HepG2 (cell line): ENCODE measurements around the gene PHKG2. TPM values are rescaled to one million over a fixed set of nuclear protein-coding genes. Genes with fewer than 3 reads are reported as not detected.

Experiments
- BORCS8-MEF2B ChIP-seq: sonication (generic); formaldehyde crosslinking; IDR thresholded peaks from 2 replicates; pipeline ENCODE4 v1.8.0; 2022; ENCODE audit warnings: mild to moderate bottlenecking, missing genetic modification reagents
- CBX2 ChIP-seq, 2 experiments: fragments of 200-600 bp in 1 of 2; sonication (generic); formaldehyde crosslinking in 1 of 2; IDR thresholded peaks; 2 replicates each; pipeline versions ENCODE4 v1.7.0 to v1.8.1; 2018 to 2022; ENCODE audit warnings: low read depth in 2 of 2, low read length in 1 of 2, mild to moderate bottlenecking in 1 of 2, missing genetic modification reagents in 1 of 2
- FOXK1 ChIP-seq: sonication (generic); formaldehyde crosslinking; IDR thresholded peaks from 2 replicates; pipeline ENCODE4 v1.4.0; 2020; ENCODE audit warnings: low read depth, missing genetic modification reagents, borderline replicate concordance
- GABPA ChIP-seq, 2 experiments: IDR thresholded peaks; 2 replicates each; pipeline ENCODE4 v1.6.1; 2011 to 2016; ENCODE audit warnings: low read depth in 2 of 2, low read length in 1 of 2, missing biosample characterization in 1 of 2, missing genetic modification characterization in 1 of 2
- HDAC2 ChIP-seq: sonication (generic); formaldehyde crosslinking; IDR thresholded peaks from 2 replicates; pipeline ENCODE4 v1.4.0; 2020; ENCODE audit warnings: missing genetic modification reagents
- KAT8 ChIP-seq: IDR thresholded peaks from 2 replicates; pipeline ENCODE4 v1.6.1; 2016; ENCODE audit warnings: missing genetic modification reagents, missing compliant biosample characterization
- MED8 ChIP-seq: sonication (generic); formaldehyde crosslinking; IDR thresholded peaks from 2 replicates; pipeline ENCODE4 v1.8.1; 2023; ENCODE audit warnings: mild to moderate bottlenecking, missing genetic modification reagents; ENCODE audit not compliant: insufficient replicate concordance
- NR2F6 ChIP-seq, 2 experiments: IDR thresholded peaks; 2 replicates each; pipeline ENCODE4 v1.6.1; 2016; ENCODE audit warnings: antibody characterized with exemption in 1 of 2, mild to moderate bottlenecking in 1 of 2
- PITX1 ChIP-seq: sonication (generic); formaldehyde crosslinking; IDR thresholded peaks from 2 replicates; pipeline ENCODE4 v1.5.1; 2020; ENCODE audit warnings: mild to moderate bottlenecking, missing genetic modification reagents
- POLR2A ChIP-seq, 2 experiments: IDR thresholded peaks; 2 replicates each; pipeline ENCODE4 v1.6.1; 2011; ENCODE audit warnings: low read depth in 2 of 2, low read length in 2 of 2, mild to moderate bottlenecking in 1 of 2, moderate library complexity in 1 of 2; ENCODE audit not compliant: insufficient read depth in 1 of 2
- POLR2AphosphoS2 ChIP-seq: IDR thresholded peaks from 2 replicates; pipeline ENCODE4 v1.6.1; 2011; ENCODE audit warnings: low read depth, low read length, improper control_type of control experiment
- RFX5 ChIP-seq: IDR thresholded peaks from 2 replicates; pipeline ENCODE4 v1.6.1; 2011; ENCODE audit warnings: low read depth, low read length, improper control_type of control experiment
- SMAD9 ChIP-seq: sonication (generic); formaldehyde crosslinking; IDR thresholded peaks from 2 replicates; pipeline ENCODE4 v1.5.1; 2020; ENCODE audit warnings: mild to moderate bottlenecking, missing genetic modification reagents
- SP2 ChIP-seq: sonication (generic); formaldehyde crosslinking; IDR thresholded peaks from 2 replicates; pipeline ENCODE4 v1.5.1; 2020; ENCODE audit warnings: mild to moderate bottlenecking, missing genetic modification reagents
- TAF15 ChIP-seq: fragments of 200-400 bp; formaldehyde crosslinking; IDR thresholded peaks from one replicate; pipeline ENCODE4 v1.6.1; 2018; ENCODE audit warnings: mild to moderate bottlenecking, low read depth, low read length; ENCODE audit not compliant: poor library complexity, severe bottlenecking
- TGIF2 ChIP-seq: IDR thresholded peaks from 2 replicates; pipeline ENCODE4 v1.6.1; 2016; ENCODE audit warnings: control low read depth, missing compliant biosample characterization
- TRIM24 ChIP-seq: sonication (generic); formaldehyde crosslinking; IDR thresholded peaks from 2 replicates; pipeline ENCODE4 v1.8.0; 2022; ENCODE audit warnings: mild to moderate bottlenecking, missing genetic modification reagents
- ZC3H4 ChIP-seq: sonication (generic); formaldehyde crosslinking; IDR thresholded peaks from 2 replicates; pipeline ENCODE4 v1.4.0; 2020; ENCODE audit warnings: missing genetic modification reagents, borderline replicate concordance
- ZKSCAN1 ChIP-seq: fragments of 150-350 bp; IDR thresholded peaks from 2 replicates; pipeline ENCODE4 v1.6.1; 2014; ENCODE audit warnings: low read length
- ZNF230 ChIP-seq: sonication (generic); formaldehyde crosslinking; IDR thresholded peaks from 2 replicates; pipeline ENCODE4 v1.4.0; 2020; ENCODE audit warnings: mild to moderate bottlenecking, missing genetic modification reagents
- ZNF264 ChIP-seq: sonication (generic); formaldehyde crosslinking; IDR thresholded peaks from 2 replicates; pipeline ENCODE4 v1.4.0; 2020; ENCODE audit warnings: missing genetic modification reagents
- ZNF44 ChIP-seq: sonication (generic); formaldehyde crosslinking; IDR thresholded peaks from 2 replicates; pipeline ENCODE4 v1.5.1; 2020; ENCODE audit warnings: mild to moderate bottlenecking, missing genetic modification reagents
- ZNF558 ChIP-seq: sonication (generic); formaldehyde crosslinking; IDR thresholded peaks from 2 replicates; pipeline ENCODE4 v1.9.0; 2022; ENCODE audit warnings: mild to moderate bottlenecking, missing genetic modification reagents, borderline replicate concordance
- ZNF709 ChIP-seq: sonication (generic); formaldehyde crosslinking; IDR thresholded peaks from 2 replicates; pipeline ENCODE4 v1.5.0; 2020; ENCODE audit warnings: mild to moderate bottlenecking, missing genetic modification reagents
- ZNF749 ChIP-seq: sonication (generic); formaldehyde crosslinking; IDR thresholded peaks from 2 replicates; pipeline ENCODE4 v1.8.0; 2022; ENCODE audit warnings: mild to moderate bottlenecking, missing genetic modification reagents, moderate library complexity, borderline replicate concordance
- ZSCAN20 ChIP-seq: sonication (generic); formaldehyde crosslinking; IDR thresholded peaks from 2 replicates; pipeline ENCODE4 v1.4.0; 2020; ENCODE audit warnings: missing genetic modification reagents, mild to moderate bottlenecking, borderline replicate concordance
- polyA plus RNA-seq, 8 experiments: library from polyadenylated mRNA; depleted of rRNA in 3 of 8; stranded (reverse) in 7 of 8; unstranded in 1 of 8; fragments of >200 nt; fragmentation: Illumina TruSeq in 4 of 8; extraction: Trizol in 4 of 8; gene quantifications; 2 replicates each; pipeline versions ENCODE4 v1.2.1 to v1.2.3, GENCODE V29; 2011 to 2016; ENCODE audit warnings: low read depth in 4 of 8, missing spikeins in 1 of 8, mixed read lengths in 1 of 8; ENCODE audit not compliant: insufficient read depth in 1 of 8
- total RNA-seq, 5 experiments: library from RNA; depleted of rRNA; stranded (reverse); fragments of >200 nt; fragmentation: Illumina TruSeq; extraction: Trizol; gene quantifications; 2 replicates each; pipeline ENCODE4 v1.2.3, GENCODE V29; 2016; ENCODE audit warnings: low read depth in 1 of 5
- TF ChIP-seq, protein P1 (sequence below): sonication (generic); formaldehyde crosslinking; IDR thresholded peaks from 2 replicates; pipeline ENCODE4 v1.5.0; 2020; ENCODE audit warnings: missing genetic modification reagents
- TF ChIP-seq, protein P2 (sequence below): sonication (generic); formaldehyde crosslinking; IDR thresholded peaks from 2 replicates; pipeline ENCODE4 v1.5.0; 2020; ENCODE audit warnings: missing genetic modification reagents, mild to moderate bottlenecking, borderline replicate concordance
- TF ChIP-seq, protein P3 (sequence below): sonication (generic); formaldehyde crosslinking; IDR thresholded peaks from 2 replicates; pipeline ENCODE4 v1.8.0; 2022; ENCODE audit warnings: missing genetic modification reagents, low read depth, mild to moderate bottlenecking, borderline replicate concordance

The PHKG2 gene
- total and polyA plus RNA-seq, 2 of the 13 experiments (the other 11 are each of a cell fraction or from before 2014, with no cell fraction given) = 37.4 to 42.1 TPM

DNA sequence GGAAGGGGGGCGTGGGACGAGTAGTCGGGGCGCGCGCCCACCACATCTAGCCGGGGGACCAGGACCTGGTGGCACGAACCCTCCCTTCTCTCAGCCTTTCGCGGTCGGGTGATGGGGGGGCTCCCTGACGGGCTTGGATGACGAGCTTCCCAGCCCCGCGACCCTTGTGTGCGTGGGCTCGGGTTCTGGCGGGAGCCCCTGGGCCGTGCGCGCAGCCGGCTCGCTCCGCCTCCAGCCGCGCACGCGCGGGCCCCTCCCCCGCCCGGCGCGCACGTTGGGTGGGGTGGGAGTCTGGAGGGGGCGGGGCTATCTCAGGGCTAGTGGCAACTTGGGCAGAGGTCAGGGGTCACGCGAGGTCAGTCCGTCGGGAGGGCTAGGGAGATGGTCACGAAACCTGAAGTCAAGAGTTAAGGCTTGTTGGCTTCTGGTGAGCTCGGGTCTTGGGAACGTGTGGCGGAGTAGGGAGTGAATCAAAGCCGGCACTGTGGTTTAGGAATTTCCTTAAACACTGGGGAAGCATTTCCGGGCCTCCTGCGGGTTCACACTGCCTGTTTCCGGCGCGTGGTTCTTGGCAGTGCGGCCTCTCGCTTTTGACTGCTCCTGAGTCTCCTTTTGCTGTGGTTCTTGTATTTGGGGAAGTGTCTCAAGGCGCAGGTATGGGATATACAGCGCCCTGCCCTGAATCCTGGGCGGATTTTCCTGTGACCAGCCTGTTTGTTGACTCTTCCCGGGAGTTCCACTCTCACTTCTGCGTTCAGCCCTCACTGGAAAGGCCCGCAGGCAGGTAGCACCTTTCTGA is 49.2 kb upstream of the PHKG2 start, which contains the start of gene SRCAP (continued):
- TF ChIP-seq ZNF558 (CRISPR knock-in tag) (peak; percentile 85; the same call in 1 of the 2 replicates), TAF15 (no peak), BORCS8-MEF2B (CRISPR knock-in tag) (peak; percentile 94), SMAD9 (CRISPR knock-in tag) (0 out of 2 replicates have a peak, but pooled peaks have one; percentile 53), CBX2 (IDR thresholded peaks at IDR 0.05; ENCODE audit: low read depth, low read length) (no peak), CBX2 (CRISPR knock-in tag; IDR thresholded peaks at IDR 0.05; ENCODE audit: low read depth) (peak; percentile 87; the same call in 1 of the 2 replicates), MED8 (CRISPR knock-in tag) (no peak), ZNF264 (CRISPR knock-in tag) (peak; percentile 71; the same call in 1 of the 2 replicates), SP2 (peak; percentile 35), PITX1 (CRISPR knock-in tag) (peak; percentile 18; the same call in 1 of the 2 replicates), HDAC2 (CRISPR knock-in tag) (peak; percentile 61; the same call in 1 of the 2 replicates), GABPA (IDR thresholded peaks at IDR 0.05; ENCODE audit: low read depth, low read length) (peak; percentile 78), GABPA (CRISPR knock-in tag; IDR thresholded peaks at IDR 0.05; ENCODE audit: low read depth) (peak; percentile 95), ZKSCAN1 (no peak), KAT8 (CRISPR knock-in tag) (peak; percentile 88), POLR2A (IDR thresholded peaks at IDR 0.05; ENCODE audit: insufficient read depth in 1 of 2, low read depth in 2 of 2, low read length in 2 of 2) (peak; percentile 65 to 84; a peak in 3 of 4 replicates), RFX5 (peak; percentile 37; the same call in 1 of the 2 replicates), NR2F6 (IDR thresholded peaks at IDR 0.05) (peak; percentile 98), NR2F6 (CRISPR knock-in tag; IDR thresholded peaks at IDR 0.05) (peak; percentile 98), ZC3H4 (0 out of 2 replicates have a peak, but pooled peaks have one; percentile 11), ZNF230 (CRISPR knock-in tag) (peak; percentile 23; the same call in 1 of the 2 replicates), ZNF749 (CRISPR knock-in tag) (peak; percentile 42; the same call in 1 of the 2 replicates), POLR2AphosphoS2 (peak; percentile 76; the same call in 1 of the 2 replicates), TGIF2 (CRISPR knock-in tag) (peak; percentile 46; the same call in 1 of the 2 replicates), ZSCAN20 (CRISPR knock-in tag) (no peak), FOXK1 (CRISPR knock-in tag) (peak; percentile 58; the same call in 1 of the 2 replicates), ZNF44 (CRISPR knock-in tag) (no peak; the same call in 1 of the 2 replicates), TRIM24 (CRISPR knock-in tag) (0 out of 2 replicates have a peak, but pooled peaks have one; percentile 30), ZNF709 (peak; percentile 64; the same call in 1 of the 2 replicates)
- TF ChIP-seq, protein P1, sequence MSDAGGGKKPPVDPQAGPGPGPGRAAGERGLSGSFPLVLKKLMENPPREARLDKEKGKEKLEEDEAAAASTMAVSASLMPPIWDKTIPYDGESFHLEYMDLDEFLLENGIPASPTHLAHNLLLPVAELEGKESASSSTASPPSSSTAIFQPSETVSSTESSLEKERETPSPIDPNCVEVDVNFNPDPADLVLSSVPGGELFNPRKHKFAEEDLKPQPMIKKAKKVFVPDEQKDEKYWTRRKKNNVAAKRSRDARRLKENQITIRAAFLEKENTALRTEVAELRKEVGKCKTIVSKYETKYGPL (CRISPR knock-in tag) = 0 out of 2 replicates have a peak, but pooled peaks have one; percentile 30
- TF ChIP-seq, protein P2, sequence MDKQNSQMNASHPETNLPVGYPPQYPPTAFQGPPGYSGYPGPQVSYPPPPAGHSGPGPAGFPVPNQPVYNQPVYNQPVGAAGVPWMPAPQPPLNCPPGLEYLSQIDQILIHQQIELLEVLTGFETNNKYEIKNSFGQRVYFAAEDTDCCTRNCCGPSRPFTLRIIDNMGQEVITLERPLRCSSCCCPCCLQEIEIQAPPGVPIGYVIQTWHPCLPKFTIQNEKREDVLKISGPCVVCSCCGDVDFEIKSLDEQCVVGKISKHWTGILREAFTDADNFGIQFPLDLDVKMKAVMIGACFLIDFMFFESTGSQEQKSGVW = 0 out of 2 replicates have a peak, but pooled peaks have one; percentile 50
- TF ChIP-seq, protein P3, sequence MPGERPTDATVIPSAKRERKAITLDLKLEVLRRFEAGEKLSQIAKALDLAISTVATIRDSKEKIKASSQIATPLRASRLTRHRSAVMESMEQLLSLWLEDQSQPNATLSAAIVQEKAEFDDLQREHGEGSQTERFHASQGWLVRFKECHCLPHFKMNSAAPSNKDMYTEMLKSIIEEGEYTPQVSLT (CRISPR knock-in tag) = no peak
